ENCODE data around the gene CAPZB. TPM values are rescaled to one million over a fixed set of nuclear protein-coding genes. Genes with fewer than 3 reads are reported as not detected.
A peak's percentile ranks its signal among the peaks of the same experiment; 100 is the strongest.

CAPZB gene
- total RNA-seq, 1 donor from 2014 or later, result 264 TPM

DNA sequence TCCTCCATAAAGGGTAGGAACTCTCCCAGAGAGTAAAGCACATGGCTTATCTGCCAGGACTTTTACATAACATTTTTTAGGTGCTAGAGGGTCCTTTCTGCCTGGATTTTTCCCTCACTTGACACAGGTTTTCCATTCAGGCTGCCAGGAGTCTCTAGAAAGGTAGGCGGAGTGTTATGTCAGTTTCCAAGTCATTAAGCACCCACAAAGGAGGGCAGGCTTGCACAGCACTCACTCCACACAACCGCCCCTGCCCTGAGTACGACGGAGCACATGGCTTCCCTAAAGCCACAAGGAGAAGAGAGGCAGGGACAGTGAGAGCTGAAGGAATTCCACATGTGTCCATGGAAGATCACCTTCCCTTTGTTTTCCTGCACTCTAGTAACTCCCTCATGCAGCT lies 55.7 kb downstream of the CAPZB start:
- TF ChIP-seq, protein P1, sequence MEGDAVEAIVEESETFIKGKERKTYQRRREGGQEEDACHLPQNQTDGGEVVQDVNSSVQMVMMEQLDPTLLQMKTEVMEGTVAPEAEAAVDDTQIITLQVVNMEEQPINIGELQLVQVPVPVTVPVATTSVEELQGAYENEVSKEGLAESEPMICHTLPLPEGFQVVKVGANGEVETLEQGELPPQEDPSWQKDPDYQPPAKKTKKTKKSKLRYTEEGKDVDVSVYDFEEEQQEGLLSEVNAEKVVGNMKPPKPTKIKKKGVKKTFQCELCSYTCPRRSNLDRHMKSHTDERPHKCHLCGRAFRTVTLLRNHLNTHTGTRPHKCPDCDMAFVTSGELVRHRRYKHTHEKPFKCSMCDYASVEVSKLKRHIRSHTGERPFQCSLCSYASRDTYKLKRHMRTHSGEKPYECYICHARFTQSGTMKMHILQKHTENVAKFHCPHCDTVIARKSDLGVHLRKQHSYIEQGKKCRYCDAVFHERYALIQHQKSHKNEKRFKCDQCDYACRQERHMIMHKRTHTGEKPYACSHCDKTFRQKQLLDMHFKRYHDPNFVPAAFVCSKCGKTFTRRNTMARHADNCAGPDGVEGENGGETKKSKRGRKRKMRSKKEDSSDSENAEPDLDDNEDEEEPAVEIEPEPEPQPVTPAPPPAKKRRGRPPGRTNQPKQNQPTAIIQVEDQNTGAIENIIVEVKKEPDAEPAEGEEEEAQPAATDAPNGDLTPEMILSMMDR (conservative IDR thresholded peaks at IDR 0.05), result no peak
- Mint-ChIP-seq H3K36me3 (no peaks in the 10 kb centered on the region), H3K27me3 (no peaks in the 10 kb centered on the region), H3K4me3 (no peak overlapping the region), H3K4me1 (ENCODE audit: unreplicated experiment) (peaks cover 65% of the 10 kb centered on the region), H3K27ac (no peak overlapping the region), H3K9me3 (no peaks in the 10 kb centered on the region)
- DNase-seq (ENCODE audit: extremely low spot score, unreplicated experiment), result no peak

DNA sequence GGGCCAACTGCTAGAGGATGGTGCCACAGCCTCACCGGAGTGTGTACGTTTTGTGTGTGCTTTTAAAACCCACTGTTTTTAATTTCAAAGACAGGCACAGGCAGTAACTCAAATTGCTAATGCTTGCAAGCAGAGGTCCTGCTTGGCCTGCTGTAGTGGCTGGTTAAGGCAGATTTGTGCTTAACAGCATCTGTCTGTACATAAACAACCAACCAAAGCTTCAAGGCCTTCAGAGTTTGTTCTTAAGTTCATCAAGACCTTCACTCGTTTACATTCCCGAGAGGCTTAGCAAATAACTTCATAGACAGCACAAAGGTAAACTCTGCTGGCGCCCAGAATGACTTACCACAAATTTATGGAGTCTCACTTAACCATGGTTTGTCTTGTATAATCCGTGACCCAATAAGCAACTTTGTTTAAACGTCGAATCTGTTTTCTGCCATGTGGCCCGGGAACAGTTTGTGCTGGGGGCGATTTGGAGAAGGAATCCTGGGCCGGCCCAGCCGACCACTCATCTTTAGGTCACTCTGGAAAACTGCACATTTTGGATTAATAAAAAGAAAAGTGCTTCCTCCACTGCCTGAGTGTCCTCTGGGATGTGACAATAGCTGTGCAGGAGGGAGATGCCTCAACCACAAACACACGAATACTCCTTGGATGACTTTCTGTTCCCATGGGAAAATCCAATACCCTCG lies 58.1 kb downstream of the CAPZB start:
- Mint-ChIP-seq H3K9me3 (no peaks in the 10 kb centered on the region), H3K27ac (peak overlapping the region; percentile 54), H3K4me1 (ENCODE audit: unreplicated experiment) (peaks cover 62% of the 10 kb centered on the region), H3K4me3 (no peak overlapping the region), H3K27me3 (no peaks in the 10 kb centered on the region), H3K36me3 (no peaks in the 10 kb centered on the region)
- no peak for DNase-seq (ENCODE audit: extremely low spot score, unreplicated experiment)
- TF ChIP-seq, protein P1 (conservative IDR thresholded peaks at IDR 0.05), result no peak

DNA sequence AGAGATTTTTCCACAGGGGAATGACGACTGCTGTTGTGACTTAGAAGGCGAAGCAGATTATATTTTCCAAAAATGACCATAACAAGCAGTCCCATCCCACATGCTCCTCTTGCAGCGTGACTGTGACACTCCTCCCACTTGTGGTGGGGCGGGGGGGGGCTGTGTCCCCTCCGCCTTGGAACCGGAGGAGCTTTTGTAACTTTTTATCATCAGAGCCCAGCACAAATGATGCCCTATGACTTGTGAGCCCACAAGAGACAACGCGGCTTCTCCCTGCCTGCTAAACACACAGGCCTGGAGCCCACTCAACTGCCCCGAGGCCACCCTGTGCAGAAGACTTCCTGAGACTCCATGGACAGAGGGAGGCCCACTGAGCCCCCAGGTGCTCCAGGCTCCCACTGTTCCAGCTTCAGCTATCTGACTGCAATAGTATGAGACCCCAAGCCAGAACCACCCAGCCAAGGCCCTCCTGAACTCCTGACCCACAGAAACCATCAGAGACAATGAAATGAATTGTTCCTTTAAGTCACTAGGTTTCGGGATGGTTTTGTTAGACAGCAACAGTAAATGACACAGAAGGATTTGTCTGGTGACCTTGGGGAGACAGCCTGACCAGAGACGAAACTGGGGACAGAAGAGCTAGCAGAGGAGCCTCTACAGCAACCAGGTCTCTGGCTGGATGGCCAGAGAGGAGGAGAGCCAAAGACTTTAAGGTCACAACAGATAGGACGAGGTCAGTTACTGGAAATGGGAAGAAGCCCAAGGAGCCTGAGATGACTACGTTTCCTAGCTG lies 58.8 kb downstream of the CAPZB start:
- peaks cover 62% of the 10 kb centered on the region for H3K4me1 Mint-ChIP-seq (ENCODE audit: unreplicated experiment)

DNA sequence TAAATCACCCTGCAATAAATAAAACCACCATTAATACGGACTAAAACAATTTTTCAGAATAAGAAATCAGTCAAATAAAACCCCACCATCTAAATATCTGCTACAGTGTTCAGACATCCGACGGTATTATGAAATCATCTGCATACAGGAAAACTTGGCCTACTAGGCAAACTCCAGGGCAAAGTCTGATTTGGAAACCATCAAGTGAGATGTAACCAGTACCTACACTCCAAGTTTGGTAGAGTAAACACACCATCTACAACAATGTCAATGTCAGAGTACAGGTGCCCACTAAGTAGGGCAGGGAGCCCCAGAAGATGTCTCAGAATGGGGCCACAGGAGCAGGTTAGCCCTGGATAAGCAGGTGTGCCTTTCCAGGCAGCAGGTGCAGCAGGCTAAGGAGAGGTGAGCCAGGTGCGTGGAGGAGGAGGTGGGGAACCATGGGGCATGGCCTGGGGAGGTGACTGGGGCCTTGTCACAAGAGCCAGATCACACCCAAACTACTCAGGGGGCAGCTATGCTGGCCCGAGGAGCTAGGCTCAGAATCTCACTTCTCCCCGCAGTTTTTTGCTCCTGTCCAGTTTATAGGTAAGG lies 59.6 kb downstream of the CAPZB start:
- Mint-ChIP-seq H3K4me1 (ENCODE audit: unreplicated experiment) (peaks cover 61% of the 10 kb centered on the region), H3K36me3 (no peaks in the 10 kb centered on the region), H3K27me3 (no peaks in the 10 kb centered on the region), H3K27ac (peak overlapping the region; percentile 5), H3K4me3 (no peak overlapping the region), H3K9me3 (no peaks in the 10 kb centered on the region)
- TF ChIP-seq, protein P1 (conservative IDR thresholded peaks at IDR 0.05), result no peak
- no peak for DNase-seq (ENCODE audit: extremely low spot score, unreplicated experiment)

More for the DNA sequence above, 58.8 kb downstream of the CAPZB start:
- Mint-ChIP-seq H3K9me3 (no peaks in the 10 kb centered on the region), H3K36me3 (no peaks in the 10 kb centered on the region), H3K27ac (peak overlapping the region; percentile 54), H3K4me3 (no peak overlapping the region), H3K27me3 (no peaks in the 10 kb centered on the region)
- no peak for DNase-seq (ENCODE audit: extremely low spot score, unreplicated experiment)
- TF ChIP-seq, protein P1 (conservative IDR thresholded peaks at IDR 0.05), result no peak

DNA sequence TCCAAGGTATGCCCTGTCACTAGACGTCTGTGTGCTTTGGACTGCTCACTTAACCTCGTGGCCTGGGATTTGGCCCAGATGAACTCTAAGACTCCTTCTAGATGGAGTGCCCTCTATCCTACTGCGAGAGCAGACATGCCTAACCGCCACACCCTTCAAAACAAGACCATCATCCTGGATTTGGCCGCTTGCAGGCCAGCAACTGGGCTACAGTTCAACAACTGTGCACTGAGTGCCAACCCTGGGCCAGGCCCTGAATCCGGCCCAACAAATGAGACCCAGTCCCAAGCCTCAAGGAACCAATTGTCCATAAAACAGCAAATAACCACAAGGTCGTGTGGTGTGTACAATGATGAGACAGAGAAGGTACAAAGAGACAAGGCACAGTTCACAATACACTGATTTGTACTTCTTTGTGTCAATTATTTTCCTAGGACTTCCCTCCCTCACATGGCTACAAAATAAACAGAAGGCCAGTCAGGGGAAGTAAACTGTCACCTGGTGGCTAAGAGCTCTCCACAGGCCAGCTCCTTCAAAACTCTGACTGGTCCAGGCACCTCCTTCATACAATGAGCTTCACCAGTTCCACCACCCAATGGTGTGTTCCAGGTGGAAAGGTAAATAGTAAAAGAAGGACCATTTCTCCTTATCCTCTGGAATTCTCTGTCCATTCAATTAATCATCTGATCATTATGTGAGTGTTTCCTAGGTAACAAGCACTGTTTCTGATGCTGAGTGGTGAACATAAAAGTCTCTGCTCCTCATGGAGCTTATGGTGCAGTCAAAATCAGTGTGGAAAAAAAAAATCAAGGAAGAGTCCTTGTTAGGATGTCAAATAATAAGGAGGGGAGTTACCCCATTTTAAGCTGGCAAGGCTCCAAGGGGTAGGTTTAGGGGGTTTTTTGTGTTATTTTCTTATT lies 60.4 kb downstream of the CAPZB start:
- Mint-ChIP-seq H3K27me3 (no peaks in the 10 kb centered on the region), H3K27ac (peak overlapping the region; percentile 5), H3K36me3 (no peaks in the 10 kb centered on the region), H3K4me1 (ENCODE audit: unreplicated experiment) (peaks cover 53% of the 10 kb centered on the region), H3K9me3 (no peaks in the 10 kb centered on the region), H3K4me3 (no peak overlapping the region)
- DNase-seq (ENCODE audit: extremely low spot score, unreplicated experiment), result no peak
- TF ChIP-seq, protein P1 (conservative IDR thresholded peaks at IDR 0.05), result no peak
